Measurements from ENCODE around the gene ARL3. TPM values are rescaled to one million over a fixed set of nuclear protein-coding genes. Genes with fewer than 3 reads are reported as not detected.
"Not testable (repeated sequence)": the region's sequence is repeated elsewhere in the genome, so short reads cannot be mapped to it uniquely, and the experiment has no call there.

Gene ARL3
- polyA plus RNA-seq, 4 donors: 28.1 to 35.7 (median 30.1) TPM

DNA sequence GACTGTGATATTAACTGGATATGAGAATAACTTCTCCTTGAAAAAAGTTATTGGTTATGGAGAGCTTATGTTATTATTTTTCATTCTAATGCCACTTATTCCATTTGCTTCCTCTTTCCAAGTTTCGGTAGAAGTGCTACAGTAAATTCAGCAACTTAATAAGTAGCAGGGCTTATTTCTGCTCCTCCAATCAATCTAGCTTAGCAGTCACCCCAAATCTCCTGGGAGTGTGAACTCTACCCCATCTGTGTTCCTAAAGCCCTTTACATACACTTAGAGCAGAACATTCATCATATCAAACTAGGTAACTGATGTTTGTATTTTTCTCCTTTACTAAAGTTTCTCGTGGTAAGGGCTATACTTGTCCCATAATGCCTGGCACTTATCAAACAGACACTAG lies 8.7 kb downstream of the ARL3 start:
- DNase-seq (ENCODE audit: low read depth in 4 of 4, low spot score in 2 of 4): no peak

DNA sequence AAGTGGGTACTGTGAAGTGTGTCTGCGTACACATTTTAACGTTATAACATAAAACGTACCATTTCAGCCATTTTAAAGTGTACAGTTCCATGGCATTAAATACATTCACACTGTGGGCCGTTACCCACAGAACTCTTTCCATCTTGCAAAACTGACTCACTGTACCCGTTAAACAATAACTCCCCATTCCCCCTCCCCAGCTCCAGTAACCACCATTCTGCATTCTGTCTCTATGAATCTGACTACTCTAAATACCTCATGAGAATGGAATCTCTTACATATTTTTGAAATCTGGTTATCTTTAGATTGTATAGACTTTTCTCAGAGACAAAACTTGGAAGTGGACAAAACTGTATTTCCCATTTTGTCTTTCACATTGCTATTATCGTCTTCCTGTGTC lies 9.3 kb downstream of the ARL3 start:
- DNase-seq (ENCODE audit: low read depth in 4 of 4, low spot score in 2 of 4): no peak

DNA sequence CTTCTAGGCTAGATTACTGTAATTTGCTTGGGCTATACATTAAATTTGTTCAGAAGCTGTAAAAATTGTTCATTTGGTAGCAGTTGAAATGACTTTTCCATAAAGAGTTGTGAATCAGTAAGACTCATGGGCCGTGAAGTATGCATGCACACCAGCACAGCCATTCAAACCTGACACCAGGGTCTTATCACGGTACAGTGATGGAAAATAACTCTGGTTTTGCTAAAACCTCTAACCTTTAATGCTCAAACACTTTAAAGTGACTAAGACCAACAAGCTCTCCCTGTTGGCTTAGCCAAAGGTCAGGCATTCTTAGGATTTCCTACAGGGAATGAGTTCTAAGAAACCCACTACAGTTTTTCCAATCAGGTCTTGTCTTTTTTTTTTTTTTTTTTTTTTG lies 11.5 kb downstream of the ARL3 start:
- no peak for DNase-seq (ENCODE audit: low read depth in 4 of 4, low spot score in 2 of 4)

DNA sequence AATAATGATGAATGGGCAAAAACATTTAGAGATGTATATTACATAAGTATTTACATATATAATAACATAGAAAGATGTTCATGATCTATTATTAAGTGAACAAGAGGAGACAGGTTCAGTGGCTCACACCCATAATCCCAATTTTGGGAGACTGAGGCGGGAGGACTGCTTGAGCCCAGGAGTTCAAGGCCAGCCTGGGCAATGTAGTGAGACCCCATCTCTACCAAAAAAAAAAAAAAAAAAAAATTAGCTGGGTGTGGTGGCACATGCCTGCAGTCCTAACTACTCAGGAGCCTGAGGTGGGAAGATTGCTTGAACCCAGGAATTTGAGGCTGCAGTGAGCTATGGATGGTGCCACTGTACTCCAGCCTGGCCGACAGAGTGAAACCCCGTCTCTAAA lies 12.4 kb downstream of the ARL3 start:
- DNase-seq (ENCODE audit: low read depth in 4 of 4, low spot score in 2 of 4): no peak

DNA sequence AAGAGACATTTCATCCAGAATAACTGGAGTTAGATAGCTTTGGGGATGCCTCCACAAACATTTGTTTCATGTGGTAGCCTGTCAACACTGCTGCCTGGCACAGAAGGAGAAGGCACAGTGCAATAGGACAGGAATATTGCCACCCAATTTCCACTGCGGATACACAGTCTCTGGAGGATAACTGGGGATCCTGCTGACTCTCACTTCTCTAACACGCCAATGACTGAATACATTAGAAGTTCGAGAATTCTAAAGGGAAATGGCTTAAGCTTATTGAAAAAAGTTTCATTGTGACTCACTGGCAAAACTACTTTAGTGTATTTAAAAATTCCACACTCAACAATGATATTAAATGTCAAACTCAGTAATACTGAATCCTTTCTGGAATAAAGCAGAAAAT lies 12.9 kb downstream of the ARL3 start:
- DNase-seq (ENCODE audit: low read depth in 4 of 4, low spot score in 2 of 4): no peak

DNA sequence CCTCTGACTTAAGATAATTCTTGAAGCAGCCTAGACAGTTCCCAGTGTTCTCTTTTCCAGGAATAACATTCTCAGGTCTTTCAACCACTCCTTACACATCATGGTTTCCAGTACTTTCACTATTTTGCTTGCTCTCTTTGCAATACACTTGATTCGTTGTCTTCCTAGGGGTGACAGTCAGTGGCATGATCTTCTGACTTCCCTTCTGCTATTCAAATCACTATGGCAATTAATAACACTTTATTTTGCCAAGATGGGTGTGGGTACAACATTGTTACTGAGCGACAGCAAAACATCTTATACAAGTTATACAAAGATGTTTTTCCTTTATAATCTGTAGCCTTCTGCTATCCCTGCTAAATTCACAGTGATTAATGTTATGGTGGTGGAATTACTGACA lies 15.3 kb downstream of the ARL3 start:
- no peak for DNase-seq (ENCODE audit: low read depth in 4 of 4, low spot score in 2 of 4)

DNA sequence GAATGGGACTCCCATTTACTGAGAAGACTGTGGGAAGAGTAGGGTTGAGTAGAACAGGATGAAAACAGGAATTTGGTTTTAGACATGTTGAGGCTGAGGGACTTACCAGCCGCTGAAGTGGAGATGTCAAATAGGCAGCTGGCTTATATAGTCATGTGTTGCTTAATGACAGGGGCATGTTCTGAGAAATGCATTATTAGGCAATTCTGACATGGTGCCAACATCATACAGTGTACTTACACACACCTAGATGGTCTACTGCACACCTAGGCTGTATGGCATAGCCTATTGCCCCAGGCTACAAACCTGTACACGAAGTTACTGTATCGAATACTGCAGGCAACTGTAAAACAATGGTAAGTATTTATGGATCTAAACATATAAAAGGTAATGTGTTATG lies 17.5 kb downstream of the ARL3 start:
- no peak for DNase-seq (ENCODE audit: low read depth in 4 of 4, low spot score in 2 of 4)

DNA sequence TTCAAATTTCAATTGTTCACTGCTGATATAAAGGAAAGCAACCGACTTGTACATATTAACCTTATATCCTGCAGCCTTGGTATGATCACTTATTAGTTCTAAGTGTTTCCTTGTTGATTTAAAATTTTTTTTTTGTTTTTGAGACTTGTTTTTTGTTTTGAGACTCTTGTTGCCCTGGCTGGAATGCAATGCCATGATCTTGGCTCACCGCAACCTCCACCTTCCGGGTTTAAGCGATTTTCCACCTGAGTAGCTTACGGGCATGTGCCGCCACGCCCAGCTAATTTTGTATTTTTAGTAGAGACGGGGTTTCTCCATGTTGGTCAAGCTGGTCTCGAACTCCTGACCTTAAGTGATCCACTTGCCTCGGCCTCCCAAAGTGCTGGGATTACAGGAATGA lies 18.8 kb downstream of the ARL3 start:
- DNase-seq (ENCODE audit: low read depth in 4 of 4, low spot score in 2 of 4): not testable (repeated sequence)

DNA sequence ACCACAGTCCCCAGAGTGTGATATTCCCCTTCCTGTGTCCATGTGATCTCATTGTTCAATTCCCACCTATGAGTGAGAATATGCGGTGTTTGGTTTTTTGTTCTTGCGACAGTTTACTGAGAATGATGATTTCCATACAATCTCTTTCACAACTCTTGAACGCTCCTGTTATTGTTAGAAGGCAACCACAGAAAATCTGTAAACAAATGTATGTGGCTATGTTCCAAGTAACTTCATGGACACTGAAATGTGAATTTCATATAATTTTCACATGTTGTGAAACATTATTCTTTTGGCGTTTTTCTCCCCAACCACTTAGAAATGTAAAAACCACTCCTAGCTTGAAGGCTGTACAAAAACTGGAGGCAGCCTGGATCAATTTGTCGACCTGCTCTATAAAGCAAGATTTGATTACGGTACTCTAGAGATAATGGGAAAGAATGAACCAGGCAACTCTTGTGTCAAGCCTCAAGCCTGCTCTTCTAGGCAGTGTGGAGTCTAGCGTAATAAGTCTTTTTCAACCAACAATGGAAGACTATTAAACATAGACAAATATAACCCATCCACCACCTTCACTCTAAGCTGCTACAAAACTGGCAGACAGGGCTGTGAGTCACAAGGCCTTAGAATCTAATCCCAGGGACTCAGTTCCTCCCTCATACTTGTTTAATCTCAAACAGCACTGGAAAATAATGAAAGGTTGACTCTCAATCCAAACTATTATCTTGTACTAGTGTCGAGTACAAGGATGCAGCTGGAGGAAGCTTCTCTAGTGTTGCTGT lies 22.7 kb downstream of the ARL3 start:
- no peak for DNase-seq (ENCODE audit: low read depth in 4 of 4, low spot score in 2 of 4)

DNA sequence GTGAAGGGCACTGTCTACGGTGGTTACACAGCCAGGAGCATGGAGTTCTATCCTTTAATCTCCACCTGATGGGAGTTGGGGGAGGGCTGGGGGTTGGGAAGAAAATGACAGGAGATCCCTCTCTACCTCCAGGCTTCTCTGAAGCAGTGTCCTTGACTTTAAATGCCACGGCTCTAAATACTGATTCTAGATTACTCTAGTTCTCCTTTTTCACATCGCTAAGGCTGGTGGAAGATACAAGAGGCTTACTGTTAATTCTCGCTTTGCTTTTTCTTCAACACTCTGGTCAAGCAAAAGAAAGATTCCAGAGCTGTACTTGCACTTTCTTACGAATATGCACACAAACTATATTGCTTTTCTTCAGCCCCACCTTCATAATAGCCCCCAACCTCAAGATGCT lies 30.5 kb downstream of the ARL3 start:
- DNase-seq (ENCODE audit: low read depth in 4 of 4, low spot score in 2 of 4): no peak

DNA sequence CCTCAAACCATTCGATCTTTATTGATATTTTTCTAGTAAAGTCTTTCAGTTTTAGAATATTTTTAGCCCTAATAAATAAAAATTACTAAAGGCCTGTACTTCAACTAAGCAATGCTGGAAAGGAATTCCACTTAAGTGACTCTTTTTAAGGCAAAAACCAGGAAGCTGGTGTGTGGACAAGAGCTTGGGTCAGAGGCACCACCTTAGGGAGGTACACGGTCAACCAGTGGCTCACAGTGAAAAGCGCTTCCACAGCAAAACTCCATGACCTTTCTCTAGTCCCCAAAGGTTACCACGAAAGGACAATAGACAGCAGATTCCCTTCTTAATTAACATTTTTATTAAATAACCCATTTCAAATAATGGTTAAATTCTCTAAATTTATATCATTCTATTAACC lies 31.2 kb downstream of the ARL3 start:
- DNase-seq (ENCODE audit: low read depth in 4 of 4, low spot score in 2 of 4): no peak

DNA sequence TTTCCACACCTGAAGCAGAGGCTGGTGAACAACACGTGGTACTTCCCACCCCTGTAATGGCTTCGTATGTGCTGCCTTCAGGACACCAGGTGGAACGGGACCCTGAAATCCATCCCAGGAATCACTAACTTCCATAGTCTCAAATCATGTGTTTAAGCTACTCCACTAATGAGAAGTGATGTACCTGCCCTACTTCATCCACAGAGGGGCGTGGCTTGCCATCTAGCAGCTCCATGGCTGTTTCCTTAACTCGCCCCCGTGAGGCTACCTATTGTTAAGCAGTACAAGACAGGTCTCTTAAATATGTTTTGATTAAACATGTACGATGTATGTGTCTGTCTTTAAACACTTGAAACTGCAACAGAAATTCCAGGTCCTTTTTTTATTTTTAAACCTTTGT lies 31.8 kb downstream of the ARL3 start:
- no peak for DNase-seq (ENCODE audit: low read depth in 4 of 4, low spot score in 2 of 4)

DNA sequence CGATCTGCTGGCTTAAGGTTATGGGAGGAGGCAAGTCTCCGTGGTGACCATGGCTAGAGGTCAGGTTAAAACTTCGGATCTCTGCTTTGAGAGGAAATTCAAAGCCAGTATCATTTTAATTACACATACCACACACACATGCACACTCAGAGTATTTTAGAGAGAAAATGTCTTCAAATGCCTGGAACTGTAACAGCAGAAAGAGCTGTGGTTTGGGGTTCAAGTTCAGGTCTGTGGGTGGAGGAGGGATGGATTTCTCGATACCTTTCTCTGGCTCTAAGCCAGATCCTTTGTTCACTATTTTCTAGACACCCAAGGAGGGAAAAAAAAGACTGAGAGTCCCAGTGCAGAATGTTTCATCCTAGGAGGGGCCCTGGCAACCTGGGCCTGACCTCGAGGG lies 32.5 kb downstream of the ARL3 start:
- no peak for DNase-seq (ENCODE audit: low read depth in 4 of 4, low spot score in 2 of 4)

DNA sequence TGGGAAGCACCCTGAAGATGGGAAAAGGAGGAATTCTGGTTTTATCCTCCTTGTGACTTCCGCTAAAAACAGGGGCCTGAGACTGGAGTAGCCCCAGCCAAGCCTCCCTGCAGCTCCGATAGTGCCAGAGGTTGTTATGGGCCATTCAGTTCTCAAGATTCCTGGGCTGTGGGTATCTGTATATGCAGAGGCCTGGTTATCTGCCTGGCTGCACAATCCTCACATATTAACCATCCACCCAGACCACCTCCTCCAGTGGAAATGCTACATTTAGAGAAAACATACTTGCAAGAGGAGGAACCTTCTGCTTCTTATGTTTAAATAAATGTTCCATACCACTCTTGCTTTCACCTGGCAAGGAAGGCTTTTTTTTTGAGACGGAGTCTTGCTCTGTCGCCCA lies 34.6 kb downstream of the ARL3 start:
- DNase-seq (ENCODE audit: low read depth in 4 of 4, low spot score in 2 of 4): no peak

DNA sequence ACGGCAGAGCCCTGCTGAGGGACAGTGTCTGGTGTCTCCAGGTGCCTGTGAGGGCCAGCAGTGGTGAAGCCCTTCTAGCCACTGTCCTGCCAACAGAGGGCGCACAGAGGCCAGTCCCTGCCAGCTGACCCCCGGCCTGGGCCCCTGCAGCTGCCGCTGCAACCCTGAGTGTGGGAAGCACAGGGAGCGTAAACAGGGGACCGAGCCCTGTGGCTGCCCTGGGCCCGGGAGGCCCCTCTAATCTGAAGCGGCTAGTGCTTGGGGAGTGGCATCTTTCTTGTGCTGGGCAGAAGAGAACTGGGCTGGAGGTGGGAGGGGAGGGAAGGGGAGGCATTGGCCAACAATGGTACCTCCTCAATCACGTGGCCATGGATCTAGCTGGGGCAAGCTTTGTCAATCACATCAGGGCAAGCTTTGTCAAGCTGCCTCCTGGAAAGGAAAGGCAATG lies 35.3 kb downstream of the ARL3 start:
- no peak for DNase-seq (ENCODE audit: low read depth in 4 of 4, low spot score in 2 of 4)

DNA sequence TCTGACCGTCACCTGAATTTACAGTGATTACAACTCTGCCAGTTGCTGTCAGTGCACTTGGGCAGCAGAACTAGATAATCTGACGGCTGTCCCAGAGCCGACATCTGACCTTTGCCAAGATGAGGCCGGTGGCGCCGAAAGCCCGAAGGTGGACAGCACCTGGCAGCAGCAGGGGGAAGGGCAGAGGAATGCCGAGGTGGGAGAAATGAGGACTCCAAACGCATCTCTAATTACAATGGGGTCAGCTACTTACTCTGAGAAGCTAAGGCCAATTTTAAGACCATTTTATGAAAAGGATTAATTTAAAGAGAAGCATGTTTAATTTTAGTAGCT lies 36.2 kb downstream of the ARL3 start:
- no peak for DNase-seq (ENCODE audit: low read depth in 4 of 4, low spot score in 2 of 4)

DNA sequence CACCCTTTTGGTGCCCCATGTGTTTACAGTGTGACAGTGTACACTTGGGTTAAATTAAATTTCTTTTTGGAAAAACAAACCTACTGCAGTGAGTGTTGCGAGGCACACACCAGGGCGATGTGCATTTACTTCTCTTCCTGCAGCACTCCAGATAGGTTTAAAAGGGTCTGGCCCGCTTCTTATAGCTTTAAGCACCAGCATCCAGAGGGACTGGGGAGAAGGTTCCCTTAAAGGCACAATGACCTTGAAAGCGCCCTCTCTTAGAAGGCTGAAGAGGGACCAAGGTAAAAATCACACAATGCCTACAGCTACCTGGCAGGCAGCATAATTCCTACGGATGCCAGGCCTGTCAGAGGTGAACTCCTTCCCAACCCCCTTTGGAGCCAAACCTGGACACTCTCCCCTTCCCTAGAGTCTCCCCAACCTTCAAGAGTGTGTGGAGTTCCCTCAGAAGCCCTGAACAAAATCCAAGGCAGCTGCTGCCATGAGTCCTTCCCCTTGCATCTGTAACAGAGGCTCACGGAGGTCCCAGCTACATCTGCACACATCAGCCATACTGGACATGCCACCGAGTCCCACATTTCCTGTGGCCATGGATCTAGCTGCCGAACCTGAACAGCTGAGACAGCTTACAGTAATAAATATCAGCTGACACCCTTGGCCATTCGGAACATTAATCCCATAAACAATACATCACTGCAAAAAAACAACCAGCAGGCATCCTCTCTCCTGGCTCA lies 36.7 kb downstream of the ARL3 start:
- DNase-seq (ENCODE audit: low read depth in 4 of 4, low spot score in 2 of 4): no peak

DNA sequence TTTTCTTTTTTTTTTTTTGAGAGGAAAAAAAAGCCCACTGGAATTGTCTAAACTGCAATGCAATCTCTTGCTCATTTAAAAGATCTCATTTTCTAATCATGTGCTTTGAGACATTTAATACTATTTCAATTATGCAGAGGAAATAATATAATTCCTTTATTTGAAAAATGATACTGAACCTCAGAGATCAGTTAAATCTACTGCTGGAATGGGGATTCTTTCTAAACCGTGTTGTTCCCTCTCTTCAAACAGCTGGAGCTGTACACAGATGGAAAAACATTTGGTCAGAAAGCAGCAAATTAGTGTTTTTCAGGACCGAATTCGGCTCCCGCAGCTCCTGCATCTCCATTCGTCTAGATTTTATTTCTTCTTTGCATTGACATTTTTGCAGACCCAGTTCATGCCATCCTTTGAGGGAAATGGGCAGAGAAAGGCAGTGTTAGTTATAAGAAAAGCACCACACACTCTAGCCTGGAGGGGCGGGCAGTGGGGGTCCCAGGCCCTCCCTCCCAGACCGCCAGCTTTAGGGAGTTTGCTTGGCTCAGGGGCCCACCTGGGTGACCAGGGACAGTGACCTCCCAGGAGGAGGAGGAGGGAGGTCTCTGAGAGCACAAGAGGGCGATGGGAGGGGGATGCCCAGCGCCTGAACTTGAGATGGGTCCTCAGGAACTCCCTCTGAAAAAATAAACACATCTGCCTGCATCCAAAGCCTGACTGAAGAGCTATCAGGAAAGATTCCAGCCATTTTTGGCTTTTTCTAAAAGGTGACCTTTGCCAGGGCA lies 37.5 kb downstream of the ARL3 start:
- no peak for DNase-seq (ENCODE audit: low read depth in 4 of 4, low spot score in 2 of 4)

DNA sequence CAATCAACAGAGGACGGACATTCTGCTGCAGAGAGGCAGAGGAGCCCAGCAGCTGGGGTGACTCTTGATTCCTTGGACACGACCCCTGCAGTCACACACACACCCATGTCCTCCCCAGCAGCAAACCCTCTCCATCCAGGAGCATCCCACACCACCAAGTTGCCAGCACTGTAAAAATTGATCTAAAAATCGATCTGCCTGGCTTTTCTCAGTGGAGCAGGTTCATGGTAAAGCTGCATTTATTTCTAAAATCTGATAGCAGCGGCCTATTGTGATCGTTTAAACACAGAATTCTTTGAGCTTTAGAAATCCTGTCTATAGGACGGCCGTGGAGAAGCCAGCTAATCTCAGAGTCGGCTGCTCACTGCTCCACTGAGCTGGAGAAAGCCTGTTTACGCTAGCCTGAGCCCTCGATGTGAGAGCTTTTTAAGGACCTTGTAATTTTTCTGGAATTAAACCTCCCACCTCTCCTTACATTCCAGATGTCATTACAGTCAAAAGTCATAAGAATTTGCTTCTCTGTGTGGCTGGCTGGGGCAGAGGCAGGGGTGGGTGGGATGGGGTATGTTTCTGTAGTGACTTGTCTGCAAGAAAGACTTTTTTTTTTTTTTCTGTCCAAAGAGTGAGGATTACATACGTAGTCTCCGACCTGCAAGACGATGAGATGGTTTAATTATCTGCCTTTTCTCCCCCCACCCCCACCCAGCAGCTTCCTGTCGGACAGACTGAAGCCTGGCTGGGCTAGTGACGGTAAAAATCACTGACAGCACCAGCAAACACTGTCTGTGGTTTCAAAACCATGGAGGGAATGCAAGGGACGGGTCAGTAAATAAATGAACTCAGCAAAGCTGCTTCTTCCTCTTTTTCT lies 38.3 kb downstream of the ARL3 start:
- DNase-seq (ENCODE audit: low read depth in 4 of 4, low spot score in 2 of 4): no peak

DNA sequence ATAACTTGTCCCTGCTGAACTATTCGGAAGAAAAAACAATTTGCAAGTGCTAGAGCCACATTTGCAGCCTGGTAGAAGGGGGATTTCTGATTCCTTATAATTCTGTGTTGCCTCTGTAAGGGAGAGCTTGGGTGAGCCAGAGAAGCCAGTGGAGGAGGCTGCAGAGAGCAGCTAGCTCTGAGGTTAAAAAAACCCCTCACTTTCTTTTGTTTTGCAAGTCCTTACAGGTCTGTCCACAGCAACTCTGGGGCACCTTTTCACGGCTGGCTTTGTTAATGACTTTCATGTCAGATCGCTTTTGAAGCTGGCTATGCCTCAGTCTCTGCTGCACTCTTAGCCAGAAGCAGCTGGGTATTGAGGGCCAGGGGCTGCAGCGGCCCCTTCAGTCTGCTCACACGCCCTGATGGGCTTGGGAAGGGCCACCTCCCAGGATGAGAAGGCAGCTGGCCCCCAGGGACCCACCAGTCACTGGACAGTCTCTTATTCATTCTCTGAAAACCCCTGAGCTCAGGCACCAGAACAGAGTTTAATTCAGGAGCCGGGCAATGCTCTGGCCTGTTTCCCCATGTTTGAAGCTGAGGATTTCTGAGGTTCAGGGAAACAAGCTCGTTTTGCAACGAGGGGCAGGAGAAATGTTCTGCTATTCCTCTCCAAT lies 39.1 kb downstream of the ARL3 start:
- no peak for DNase-seq (ENCODE audit: low read depth in 4 of 4, low spot score in 2 of 4)

Measured in left renal cortex interstitium (tissue), 4 donors.